ENCODE measurements around the gene ZNF714. TPM values are rescaled to one million over a fixed set of nuclear protein-coding genes. Genes with fewer than 3 reads are reported as not detected.

Gene ZNF714
- total RNA-seq (2014; rRNA removed; shearing (Covaris generic)), result 20.4 and 20.9 TPM in 2 replicates

DNA sequence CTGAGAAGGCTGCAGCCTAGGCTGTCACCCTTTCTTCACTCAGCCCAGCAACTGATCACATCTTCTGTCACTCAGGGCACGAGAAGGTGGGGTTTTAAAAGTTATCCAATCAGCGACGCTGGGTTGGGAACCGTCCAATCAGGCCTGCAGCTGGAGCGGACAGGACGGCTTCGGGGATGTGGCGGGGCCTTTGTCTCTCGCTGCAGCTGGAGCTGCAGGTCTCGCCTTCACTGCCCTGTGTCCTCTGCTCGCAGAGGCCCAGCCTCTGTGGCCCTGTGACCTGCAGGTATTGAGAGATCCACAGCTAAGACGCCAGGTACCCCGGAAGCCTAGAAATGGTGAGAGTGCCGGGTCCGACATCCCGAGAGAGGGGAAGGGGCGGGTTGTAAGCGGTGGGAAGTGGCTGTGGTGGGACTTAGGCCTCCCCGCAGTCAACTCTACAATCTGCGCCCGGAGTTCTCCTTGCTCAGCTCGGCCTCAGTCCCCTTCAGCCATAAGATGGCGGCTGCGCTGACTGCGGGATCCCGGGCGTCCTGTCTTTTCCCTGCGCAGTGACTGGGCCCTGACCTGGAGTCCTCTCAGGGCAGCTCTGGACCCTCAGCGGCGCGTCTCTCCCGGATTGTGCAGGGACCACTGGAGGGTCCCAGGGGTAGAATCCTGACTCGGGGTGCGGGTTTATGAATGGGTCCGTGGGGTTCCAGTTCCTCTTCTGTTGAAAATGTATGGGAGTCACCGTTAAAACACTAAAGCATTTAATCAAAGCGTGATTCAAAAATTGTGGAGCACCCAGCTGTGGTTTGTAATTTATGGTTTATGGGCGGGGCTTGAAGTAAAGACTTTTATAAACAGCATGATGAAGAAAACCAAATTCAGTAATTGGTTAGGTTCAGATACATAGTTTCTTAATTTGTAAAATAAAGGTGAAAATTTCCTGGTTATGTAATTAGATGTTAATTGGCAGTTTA is at the start of gene ZNF714:
TSS of gene ZNF714 (plus strand) at position 193 of the 965 bp plus-strand sequence. CDS start 16,066 bp downstream, outside the sequence.
- peak; percentile 97 for DNase-seq (ENCODE audit: low read depth)

DNA sequence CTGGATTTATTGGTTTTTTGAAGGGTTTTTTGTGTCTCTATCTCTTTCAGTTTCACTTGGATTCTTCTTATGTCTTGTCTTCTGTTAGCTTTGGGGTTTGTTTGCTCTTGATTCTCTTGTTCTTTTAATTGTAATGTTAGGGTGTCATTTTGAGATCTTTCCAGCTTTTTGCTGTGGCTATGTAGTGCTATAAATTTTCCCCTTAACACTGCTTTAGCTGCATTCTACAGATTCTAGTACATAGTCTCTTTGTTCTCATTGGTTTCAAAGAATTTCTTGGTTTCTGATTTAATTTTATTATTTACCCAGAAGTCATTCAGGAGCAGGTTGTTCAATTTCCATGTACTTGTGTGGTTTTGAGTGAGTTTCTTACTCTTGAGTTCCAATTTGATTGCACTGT is 37.0 kb upstream of the ZNF714 start:
- DNase-seq (ENCODE audit: low read depth), result no peak

- no peak for DNase-seq (ENCODE audit: low read depth)
Observed at GRCh38 chr19:21046489-21046888, 35.5 kb upstream of the ZNF714 start.

DNA sequence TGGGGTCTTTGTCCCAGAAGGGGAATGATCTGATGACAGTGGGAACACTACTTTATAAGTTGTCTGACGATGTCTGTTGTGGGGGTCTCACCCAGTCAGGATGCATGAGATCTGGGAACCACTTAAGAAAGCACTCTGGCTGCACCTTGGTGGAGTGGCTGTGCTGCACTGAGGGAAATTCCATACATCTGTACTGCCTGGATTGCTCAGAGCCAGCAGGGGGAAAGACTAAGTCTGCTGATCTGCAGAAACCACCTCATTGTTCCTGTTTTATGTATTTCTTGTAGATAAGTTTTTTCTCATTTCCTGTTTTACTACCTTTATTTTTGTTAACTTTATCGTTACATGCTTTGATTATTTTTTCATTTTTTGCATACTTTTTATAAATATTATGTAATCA is 34.3 kb upstream of the ZNF714 start:
- no peak for DNase-seq (ENCODE audit: low read depth)

DNA sequence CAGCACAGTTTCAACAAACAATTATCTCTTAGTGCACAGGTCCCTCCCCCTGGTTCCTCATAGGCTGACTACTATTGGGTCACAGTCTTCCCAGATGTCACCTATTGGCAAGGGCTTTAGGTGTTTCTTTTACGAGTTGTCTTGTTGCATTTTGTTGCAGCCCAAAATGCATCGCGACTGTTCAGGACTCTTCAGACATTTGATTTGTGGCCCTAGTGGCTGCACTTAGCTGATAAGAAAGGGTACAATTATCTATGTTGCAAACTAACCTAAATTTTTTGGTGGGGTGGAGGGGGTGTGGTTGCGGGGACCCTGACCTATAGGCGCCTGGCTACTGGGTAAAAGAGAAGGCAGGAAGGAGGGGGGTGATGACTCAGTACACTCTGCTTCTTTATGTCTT is 29.1 kb upstream of the ZNF714 start:
- DNase-seq (ENCODE audit: low read depth), result no peak

DNA sequence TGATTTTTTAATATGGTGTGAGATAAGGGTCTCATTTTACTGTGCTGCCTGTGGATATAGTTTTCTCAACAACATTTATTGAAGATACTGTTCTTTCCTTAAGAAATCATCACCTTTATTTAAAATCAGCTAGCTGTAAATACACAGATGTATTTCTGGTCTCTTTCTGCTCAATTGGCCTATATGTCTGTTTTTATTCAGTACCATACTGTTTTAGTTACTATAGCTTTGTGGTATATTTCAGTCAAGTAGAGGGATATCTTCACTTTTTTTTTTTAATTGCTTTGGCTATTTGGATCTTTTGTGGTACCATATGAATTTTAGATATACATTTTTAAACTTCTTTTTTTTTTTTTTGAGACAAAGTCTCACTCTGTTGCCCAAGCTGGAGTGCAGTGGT is 16.7 kb upstream of the ZNF714 start:
- DNase-seq (ENCODE audit: low read depth), result no peak

DNA sequence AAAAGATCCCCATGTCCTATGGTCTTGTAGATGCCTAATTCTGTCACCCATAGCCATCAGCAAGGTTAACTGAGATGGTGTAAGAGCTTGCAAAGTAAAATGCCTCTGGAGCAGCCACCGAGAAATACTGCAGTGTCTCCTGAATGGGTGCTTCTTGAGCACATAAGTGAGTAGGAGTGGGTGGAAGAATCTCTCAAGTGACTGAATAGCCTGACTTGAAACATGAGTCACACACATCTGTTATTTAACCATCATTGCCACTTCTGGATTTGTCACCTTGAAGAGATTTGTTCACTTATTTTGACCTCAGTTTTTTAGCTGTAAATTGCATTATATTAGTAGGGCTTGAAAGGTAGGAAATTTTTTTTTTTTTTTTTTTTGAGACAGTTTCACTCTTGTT is 2.3 kb downstream of the ZNF714 start:
- peak; percentile 72 for DNase-seq (ENCODE audit: low read depth)

DNA sequence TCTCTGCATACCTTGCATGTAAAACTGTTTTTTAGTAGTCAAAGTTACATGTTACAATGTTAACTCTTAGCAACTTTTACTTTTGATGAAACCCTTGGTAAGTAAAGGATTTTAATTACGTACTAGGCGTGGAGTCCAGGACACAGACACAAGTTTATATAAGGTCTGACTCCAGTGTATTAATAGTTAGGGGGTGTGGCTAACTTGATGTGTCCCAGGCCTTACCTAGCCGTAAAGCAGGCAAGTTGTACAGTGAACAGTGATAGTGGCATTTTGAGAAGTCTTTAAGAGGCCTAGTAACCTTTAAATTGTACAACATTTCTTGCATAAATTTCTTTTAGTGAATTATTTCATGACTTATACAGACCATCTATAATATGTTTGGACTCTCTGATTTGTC is 5.9 kb downstream of the ZNF714 start:
- no peak for DNase-seq (ENCODE audit: low read depth)

- DNase-seq (ENCODE audit: low read depth), result peak; percentile 36
Observed at GRCh38 chr19:21092109-21092508, 10.1 kb downstream of the ZNF714 start.

DNA sequence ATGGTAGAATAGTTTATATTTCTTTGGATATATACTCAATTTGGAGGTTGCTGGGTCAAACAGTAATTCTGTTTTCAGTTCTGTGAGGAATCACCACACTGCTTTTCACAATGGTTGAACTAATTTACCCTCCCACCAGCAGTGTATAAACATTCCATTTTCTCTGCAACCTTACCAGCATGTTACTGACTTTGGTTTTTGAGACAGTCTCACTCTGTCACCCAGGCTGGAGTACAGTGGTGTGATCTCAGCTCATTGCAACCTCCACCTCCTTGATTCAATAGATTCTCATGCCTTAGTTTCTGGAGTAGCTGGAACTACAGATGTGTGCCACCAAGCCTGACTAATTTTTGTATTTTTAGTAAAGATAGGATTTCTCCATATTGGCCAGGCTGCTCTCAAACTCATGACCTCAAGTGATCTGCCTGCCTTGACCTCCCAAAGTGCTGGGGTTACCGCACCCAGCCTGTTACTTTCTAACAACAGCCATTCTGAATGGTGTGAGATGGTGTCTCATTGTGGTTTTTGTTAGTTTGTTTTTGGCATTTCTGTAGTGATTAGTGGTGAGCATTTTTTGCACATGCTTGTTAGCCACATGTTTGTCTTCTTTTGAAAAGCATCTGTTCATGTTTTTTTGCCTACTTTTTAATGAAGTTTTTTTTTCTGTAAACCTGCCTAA is 12.5 kb downstream of the ZNF714 start:
- no peak for DNase-seq (ENCODE audit: low read depth)

GRCh38 chr19:21098291-21098690 is 16.3 kb downstream of the ZNF714 start:
- DNase-seq (ENCODE audit: low read depth), result no peak

DNA sequence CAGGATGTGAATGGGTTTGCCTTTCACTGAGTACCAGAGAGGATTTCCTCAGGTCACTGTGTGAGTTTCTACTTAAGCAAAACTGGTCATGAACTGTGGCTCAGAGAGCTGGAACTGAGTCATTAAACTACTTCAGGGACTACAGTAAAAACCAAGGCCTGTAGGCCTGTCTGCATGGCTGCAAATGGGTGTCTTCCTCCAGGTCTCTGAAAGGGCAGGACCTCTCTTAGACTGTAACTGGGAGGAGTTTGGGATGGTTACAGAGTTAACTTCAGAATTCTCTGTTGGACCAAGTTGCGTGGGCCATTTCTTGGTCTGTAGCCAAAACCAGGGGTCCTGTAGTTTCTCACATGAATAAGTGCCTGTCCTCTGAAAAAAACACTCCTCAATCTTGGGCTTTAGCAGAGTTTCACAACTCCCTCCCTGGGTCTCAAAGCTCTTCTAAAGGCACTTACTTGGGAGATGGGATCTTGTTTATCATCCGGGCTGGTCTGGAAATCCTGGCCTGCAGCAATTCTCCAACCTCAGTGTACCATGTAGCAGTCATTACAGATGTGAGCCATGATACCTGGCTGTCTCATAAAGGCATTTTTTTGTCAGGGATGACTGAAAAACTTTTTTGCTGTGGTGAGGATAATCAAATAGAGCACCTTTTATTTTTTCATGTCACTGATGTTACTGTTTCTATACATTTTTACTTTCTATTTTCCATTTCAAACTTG is 19.7 kb downstream of the ZNF714 start:
- no peak for DNase-seq (ENCODE audit: low read depth)

DNA sequence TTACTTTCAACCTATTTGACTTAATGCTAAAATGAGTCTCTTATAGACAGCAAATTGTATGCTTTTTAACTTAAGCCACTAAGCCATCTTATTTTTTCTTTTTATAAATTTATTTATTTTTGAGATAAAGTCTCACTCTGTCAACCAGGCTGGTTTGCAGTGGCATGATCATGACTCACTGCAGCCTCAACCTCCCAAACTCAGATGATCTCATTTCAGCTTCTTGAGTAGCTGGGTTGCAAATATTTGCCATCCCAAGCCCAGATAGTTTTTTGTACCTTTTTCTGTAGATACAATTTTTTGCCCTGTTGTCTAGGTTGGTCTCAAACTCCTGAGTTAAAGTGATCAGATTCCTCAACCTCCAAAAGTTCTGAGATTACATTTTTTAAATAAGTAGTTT is 27.1 kb downstream of the ZNF714 start:
- DNase-seq (ENCODE audit: low read depth), result no peak

- DNase-seq (ENCODE audit: low read depth), result no peak
Observed at GRCh38 chr19:21110183-21110582, 28.2 kb downstream of the ZNF714 start.

- DNase-seq (ENCODE audit: low read depth), result no peak
Observed at GRCh38 chr19:21115430-21115829, 33.4 kb downstream of the ZNF714 start.

GRCh38 chr19:21117041-21117907 is 35.3 kb downstream of the ZNF714 start:
- DNase-seq (ENCODE audit: low read depth), result no peak

DNA sequence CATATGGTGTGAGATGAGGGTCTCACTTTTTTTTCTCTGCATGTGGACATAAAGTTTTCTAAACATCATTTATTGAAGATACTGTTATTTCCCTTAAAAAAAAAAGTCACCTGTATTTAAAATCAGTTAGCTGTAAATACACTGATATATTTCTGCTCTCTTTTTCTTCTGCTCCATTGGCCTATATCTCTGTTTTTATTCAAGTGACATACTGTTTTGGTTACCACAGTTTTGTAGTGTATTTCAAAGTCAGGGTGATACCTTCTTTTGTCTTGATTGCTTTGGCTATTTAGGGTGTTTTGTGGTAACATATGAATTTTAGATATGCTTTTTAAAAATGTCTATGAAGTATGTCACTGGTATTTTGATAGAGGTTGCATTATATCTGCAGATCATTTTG is 44.1 kb downstream of the ZNF714 start:
- DNase-seq (ENCODE audit: low read depth), result no peak

DNA sequence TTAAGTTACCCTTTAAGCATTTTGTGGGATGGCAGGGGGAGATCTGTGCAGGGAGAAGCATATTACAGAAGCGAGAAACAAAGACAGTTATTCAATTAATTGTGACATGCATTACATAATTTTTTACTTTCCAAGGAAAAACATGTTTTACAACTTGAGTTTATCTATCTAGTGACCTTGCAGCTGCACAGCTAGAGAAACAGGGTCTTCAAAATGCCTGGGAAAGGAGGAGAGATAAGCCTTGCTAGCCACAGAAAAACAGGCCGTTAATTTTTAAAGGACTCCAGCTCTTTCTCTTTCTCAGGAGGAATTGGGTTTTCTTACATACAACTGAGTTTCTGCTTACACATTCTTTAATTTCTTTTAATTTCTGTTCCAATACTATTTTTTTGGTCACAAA is 45.0 kb downstream of the ZNF714 start:
- DNase-seq (ENCODE audit: low read depth), result no peak

DNA sequence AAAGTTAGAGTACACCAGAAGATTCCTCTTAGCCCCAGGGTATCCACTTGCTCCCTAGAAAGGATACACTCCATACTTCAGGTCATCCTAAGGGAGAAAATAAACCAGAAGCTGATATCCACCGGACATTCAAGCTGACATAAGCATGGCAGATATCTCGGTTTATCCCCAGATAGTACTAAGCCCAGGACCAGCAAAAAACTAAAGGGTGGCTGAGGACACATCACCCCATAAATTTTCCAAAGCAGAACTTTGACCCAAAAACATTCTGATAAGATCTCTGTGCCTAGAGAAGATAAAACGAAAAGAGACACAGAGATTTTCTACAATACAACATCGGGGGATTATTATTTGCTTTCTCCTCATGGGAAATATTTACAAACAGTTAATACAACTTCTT is 45.9 kb downstream of the ZNF714 start:
- DNase-seq (ENCODE audit: low read depth), result no peak

DNA sequence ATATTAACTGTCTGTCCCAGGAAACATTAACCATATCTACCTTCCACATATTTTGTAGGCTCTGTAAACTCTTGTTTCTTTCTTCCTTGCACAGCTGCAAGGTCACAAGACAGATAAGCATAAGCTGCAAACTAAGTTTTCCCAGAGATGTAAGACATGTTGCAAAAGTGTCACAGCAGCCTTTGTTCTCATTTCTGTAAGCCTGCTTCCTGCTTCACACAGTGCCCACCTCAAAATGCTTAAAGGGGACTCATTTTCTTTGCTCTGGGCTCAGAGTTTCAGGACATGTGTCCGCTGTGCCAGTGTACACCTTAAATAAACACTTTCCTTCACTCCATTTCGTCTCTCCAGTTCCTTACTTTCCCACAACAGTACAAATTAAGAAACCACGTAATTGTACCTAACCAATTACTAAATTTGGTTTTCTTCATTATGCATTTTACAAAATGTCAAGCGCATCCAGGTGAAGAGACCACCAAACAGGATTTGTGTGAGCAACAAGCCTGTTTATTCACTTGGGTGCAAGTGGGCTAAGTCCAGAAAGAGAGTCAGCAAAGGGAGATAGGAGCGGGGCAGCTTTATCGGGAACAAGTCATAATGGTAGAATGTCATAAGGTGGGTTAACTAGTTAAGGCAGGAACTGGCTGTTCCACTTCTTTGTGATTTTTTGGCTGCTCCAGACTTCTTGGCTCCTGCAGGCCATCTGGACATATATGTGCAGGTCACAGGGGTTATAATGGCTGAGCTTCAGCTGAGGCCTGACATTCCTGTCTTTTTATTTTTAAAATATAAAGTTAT is 47.1 kb downstream of the ZNF714 start:
- no peak for DNase-seq (ENCODE audit: low read depth)

Data from RPMI7951 (cell line).